HG03135 (cell line): Measurements from ENCODE around the gene INKA2.
A peak's percentile ranks its signal among the peaks of the same experiment; 100 is the strongest.
"Not testable (repeated sequence)": the region's sequence is repeated elsewhere in the genome, so short reads cannot be mapped to it uniquely, and the experiment has no call there.

Experiments
- ATAC-seq: cut with Tn5 transposase; IDR thresholded peaks from one replicate; pipeline ENCODE4 v1.9.1; 2021; ENCODE audit warnings: mild to moderate bottlenecking, moderate library complexity; ENCODE audit not compliant: unreplicated experiment

Gene INKA2

GRCh38 chr1:111751906-111752575 lies 12.8 kb upstream of the INKA2 start:
- no peak for ATAC-seq

GRCh38 chr1:111750856-111751255 lies 11.7 kb upstream of the INKA2 start:
- ATAC-seq, result no peak

GRCh38 chr1:111749628-111750027 lies 10.4 kb upstream of the INKA2 start:
- no peak for ATAC-seq

- no peak for ATAC-seq
Observed at GRCh38 chr1:111747947-111748346, 8.8 kb upstream of the INKA2 start.

- ATAC-seq, result peak; percentile 49
Observed at GRCh38 chr1:111747282-111747734, 8.1 kb upstream of the INKA2 start.

- ATAC-seq, result no peak
Observed at GRCh38 chr1:111746614-111746999, 7.4 kb upstream of the INKA2 start.

GRCh38 chr1:111745675-111746613 lies 6.7 kb upstream of the INKA2 start:
- no peak for ATAC-seq

GRCh38 chr1:111743679-111744101 lies 4.5 kb upstream of the INKA2 start:
- no peak for ATAC-seq

- ATAC-seq, result no peak
Observed at GRCh38 chr1:111742938-111743549, 3.8 kb upstream of the INKA2 start.

- ATAC-seq, result not testable (repeated sequence)
Observed at GRCh38 chr1:111742292-111742691, 3.1 kb upstream of the INKA2 start.

- no peak for ATAC-seq
Observed at GRCh38 chr1:111739925-111740765, 950 bp upstream of the INKA2 start.

GRCh38 chr1:111738436-111739193 lies 580 bp downstream of the INKA2 start:
- ATAC-seq, result peak; percentile 40

- ATAC-seq, result no peak
Observed at GRCh38 chr1:111738133-111738435, 1.1 kb downstream of the INKA2 start.

- no peak for ATAC-seq
Observed at GRCh38 chr1:111737216-111738132, 1.7 kb downstream of the INKA2 start.

GRCh38 chr1:111736548-111737215 lies 2.5 kb downstream of the INKA2 start:
- ATAC-seq, result no peak

GRCh38 chr1:111735858-111736544 lies 3.2 kb downstream of the INKA2 start:
- no peak for ATAC-seq

GRCh38 chr1:111735321-111735720 lies 3.9 kb downstream of the INKA2 start:
- no peak for ATAC-seq

GRCh38 chr1:111734856-111735255 lies 4.3 kb downstream of the INKA2 start:
- no peak for ATAC-seq
